ENCODE measurements around the gene SCNM1.

GRCh38 chr1:151128800-151129199 lies 37.1 kb upstream of the SCNM1 start:
- TF ChIP-seq POLR2AphosphoS5 (IDR thresholded peaks at IDR 0.05; ENCODE audit: borderline replicate concordance, low read depth, low read length) (no peak), EZH2 (IDR thresholded peaks at IDR 0.05) (no peak)

Measured in SK-N-MC (cell line).